Suprapubic skin (tissue), 4 donors: Measurements from ENCODE around the gene SPANXN3. TPM values are rescaled to one million over a fixed set of nuclear protein-coding genes. Genes with fewer than 3 reads are reported as not detected.

ENCODE experiments used
- DNase-seq, 2 donors: peaks; one replicate each; pipeline ENCODE4 v3.0.0-alpha.2; 2019; ENCODE audit warnings: low spot score in 2 of 2
- H3K27ac ChIP-seq: fragments of 200-600 bp; sonication (generic); one replicate; pipeline ENCODE4 v1.5.1; 2019
- H3K27me3 ChIP-seq: fragments of 200-600 bp; sonication (generic); one replicate; pipeline ENCODE4 v1.5.1; 2019
- H3K36me3 ChIP-seq: fragments of 200-600 bp; sonication (generic); one replicate; pipeline ENCODE4 v1.5.1; 2019
- H3K4me1 ChIP-seq: fragments of 200-600 bp; sonication (generic); one replicate; pipeline ENCODE4 v1.5.1; 2019
- H3K4me3 ChIP-seq: fragments of 200-600 bp; sonication (generic); one replicate; pipeline ENCODE4 v1.5.1; 2019; ENCODE audit warnings: mild to moderate bottlenecking
- H3K9me3 ChIP-seq: fragments of 200-600 bp; sonication (generic); one replicate; pipeline ENCODE4 v1.5.1; 2019
- CTCF ChIP-seq, 2 donors: fragments of 200-600 bp in 1 of 2; fragments of 450-650 bp in 1 of 2; sonication (generic) in 1 of 2; IDR thresholded peaks; one replicate each; pipeline ENCODE4 v1.5.1; 2016 to 2019; ENCODE audit warnings: antibody characterized with exemption in 2 of 2, mild to moderate bottlenecking in 1 of 2, moderate library complexity in 1 of 2
- EP300 ChIP-seq: sonication (generic); formaldehyde crosslinking; IDR thresholded peaks from one replicate; pipeline ENCODE4 v1.6.1; 2017; ENCODE audit warnings: antibody characterized with exemption
- POLR2A ChIP-seq, 2 donors: fragments of 450-650 bp; IDR thresholded peaks; one replicate each; pipeline ENCODE4 v1.6.1; 2017; ENCODE audit warnings: antibody characterized with exemption in 2 of 2, mild to moderate bottlenecking in 2 of 2, moderate library complexity in 2 of 2
- POLR2AphosphoS5 ChIP-seq, 3 donors: sonication (generic); formaldehyde crosslinking; IDR thresholded peaks; one replicate each; pipeline ENCODE4 v1.6.1; 2017; ENCODE audit warnings: antibody characterized with exemption in 3 of 3
- WGBS: methylation state at CpG from one replicate; pipeline ENCODE4 v1.1.5; 2018; 5-methylcytosine and 5-hydroxymethylcytosine counted together
- total RNA-seq, 4 donors: library from RNA; depleted of rRNA; stranded (reverse); fragments of >200 nt; gene quantifications; one replicate each; pipeline ENCODE4 v1.1.0, GENCODE V29; 2016

Gene SPANXN3
- total RNA-seq, 4 donors from 2014 or later = not detected

- H3K36me3 ChIP-seq = no peaks in the 10 kb centered on the region
- 70% methylated on average over 1 of the region's 1 CpG for WGBS
- TF ChIP-seq POLR2AphosphoS5 (IDR thresholded peaks at IDR 0.05) (no peak), EP300 (no peak), CTCF (IDR thresholded peaks at IDR 0.05) (no peak), POLR2A (IDR thresholded peaks at IDR 0.05) (no peak)
These were observed 44.8 kb downstream of the SPANXN3 start for GRCh38 chrX:143472347-143472938.

GRCh38 chrX:143466130-143466529 is 51.1 kb downstream of the SPANXN3 start:
- Histone ChIP-seq H3K4me3 (no peak overlapping the region), H3K36me3 (no peaks in the 10 kb centered on the region), H3K9me3 (no peaks in the 10 kb centered on the region), H3K4me1 (no peaks in the 10 kb centered on the region), H3K27me3 (no peaks in the 10 kb centered on the region), H3K27ac (no peak overlapping the region)
- DNase-seq = no peak
- TF ChIP-seq POLR2AphosphoS5 (IDR thresholded peaks at IDR 0.05) (no peak), EP300 (no peak), CTCF (IDR thresholded peaks at IDR 0.05) (no peak), POLR2A (IDR thresholded peaks at IDR 0.05) (no peak)
- 45% methylated on average over 1 of the region's 1 CpG for WGBS

More at GRCh38 chrX:143472347-143472938, 44.8 kb downstream of the SPANXN3 start:
- Histone ChIP-seq H3K27me3 (no peaks in the 10 kb centered on the region), H3K27ac (no peak overlapping the region), H3K9me3 (no peaks in the 10 kb centered on the region), H3K4me3 (no peak overlapping the region), H3K4me1 (no peaks in the 10 kb centered on the region)
- DNase-seq = no peak

GRCh38 chrX:143462696-143463095 is 54.6 kb downstream of the SPANXN3 start:
- Histone ChIP-seq H3K27me3 (no peaks in the 10 kb centered on the region), H3K36me3 (no peaks in the 10 kb centered on the region), H3K4me3 (no peak overlapping the region), H3K4me1 (no peaks in the 10 kb centered on the region), H3K9me3 (no peaks in the 10 kb centered on the region), H3K27ac (no peak overlapping the region)
- DNase-seq = no peak
- WGBS = 77% methylated on average over 10 of the region's 10 CpGs
- TF ChIP-seq POLR2A (IDR thresholded peaks at IDR 0.05) = no peak
- no peak for TF ChIP-seq EP300
- no peak for TF ChIP-seq POLR2AphosphoS5 (IDR thresholded peaks at IDR 0.05)
- TF ChIP-seq CTCF (IDR thresholded peaks at IDR 0.05) = no peak

- Histone ChIP-seq H3K4me3 (no peak overlapping the region), H3K27me3 (no peaks in the 10 kb centered on the region), H3K36me3 (no peaks in the 10 kb centered on the region), H3K4me1 (no peaks in the 10 kb centered on the region), H3K9me3 (no peaks in the 10 kb centered on the region), H3K27ac (no peak overlapping the region)
- DNase-seq = no peak
- no peak for TF ChIP-seq POLR2AphosphoS5 (IDR thresholded peaks at IDR 0.05)
- TF ChIP-seq POLR2A (IDR thresholded peaks at IDR 0.05) = no peak
- no peak for TF ChIP-seq CTCF (IDR thresholded peaks at IDR 0.05)
- TF ChIP-seq EP300 = no peak
- 66% methylated on average over 3 of the region's 3 CpGs for WGBS
These were observed 55.7 kb downstream of the SPANXN3 start for GRCh38 chrX:143461606-143462005.

Other genes with a start within 250 kb of the SPANXN3 start
- 1 to 10 TPM in 3 of 4 donors, under 1 TPM in 1; 0.95 to 3.4 (median 1.9) TPM for gene SLITRK4, start 118.6 kb upstream of the SPANXN3 start, total RNA-seq
- not detected for gene SPANXN2, start 203.3 kb upstream of the SPANXN3 start, total RNA-seq